Left forelimb (tissue), 1 donor: ENCODE results near the gene SSBP4.
A peak's percentile ranks its signal among the peaks of the same experiment; 100 is the strongest.

Source experiments
- DNase-seq: peaks from one replicate; pipeline ENCODE4 v3.0.0-alpha.2; 2018; ENCODE audit warnings: low spot score

SSBP4 gene

DNA sequence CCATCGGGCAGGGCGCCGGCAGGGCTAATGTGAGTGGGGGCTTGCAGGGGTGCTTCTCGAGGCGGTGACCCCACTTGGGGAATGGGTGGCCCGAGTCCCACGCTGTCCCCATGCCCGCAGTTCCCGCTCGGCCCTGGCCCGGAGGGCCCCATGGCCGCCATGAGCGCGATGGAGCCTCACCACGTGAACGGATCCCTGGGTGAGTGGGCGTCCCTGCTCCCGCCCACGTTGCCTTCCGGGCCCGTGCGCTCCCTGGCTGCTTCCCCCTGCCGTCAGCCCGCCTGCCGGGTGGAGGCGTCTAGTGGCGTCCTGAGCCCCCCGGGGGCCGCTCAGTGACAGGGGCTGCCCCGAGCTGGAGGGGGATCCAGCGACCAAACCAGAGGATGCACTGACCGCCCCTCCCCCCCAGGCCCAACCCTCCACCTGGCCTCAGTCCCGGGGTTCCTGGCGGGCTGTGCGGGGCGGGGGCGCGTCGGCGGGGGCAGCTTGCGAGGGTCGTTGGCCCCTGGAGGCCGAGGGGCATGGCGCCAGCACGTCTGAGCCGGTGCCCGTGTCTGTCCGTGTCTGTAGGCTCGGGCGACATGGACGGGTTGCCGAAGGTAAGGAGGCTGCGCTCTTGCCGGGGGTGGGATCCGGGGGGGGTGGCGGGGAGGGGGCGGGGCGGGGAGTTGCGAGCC, 14.0 kb downstream of the SSBP4 start:
- DNase-seq: no peak

GRCh38 chr19:18433735-18434398, 14.7 kb downstream of the SSBP4 start:
- no peak for DNase-seq

DNA sequence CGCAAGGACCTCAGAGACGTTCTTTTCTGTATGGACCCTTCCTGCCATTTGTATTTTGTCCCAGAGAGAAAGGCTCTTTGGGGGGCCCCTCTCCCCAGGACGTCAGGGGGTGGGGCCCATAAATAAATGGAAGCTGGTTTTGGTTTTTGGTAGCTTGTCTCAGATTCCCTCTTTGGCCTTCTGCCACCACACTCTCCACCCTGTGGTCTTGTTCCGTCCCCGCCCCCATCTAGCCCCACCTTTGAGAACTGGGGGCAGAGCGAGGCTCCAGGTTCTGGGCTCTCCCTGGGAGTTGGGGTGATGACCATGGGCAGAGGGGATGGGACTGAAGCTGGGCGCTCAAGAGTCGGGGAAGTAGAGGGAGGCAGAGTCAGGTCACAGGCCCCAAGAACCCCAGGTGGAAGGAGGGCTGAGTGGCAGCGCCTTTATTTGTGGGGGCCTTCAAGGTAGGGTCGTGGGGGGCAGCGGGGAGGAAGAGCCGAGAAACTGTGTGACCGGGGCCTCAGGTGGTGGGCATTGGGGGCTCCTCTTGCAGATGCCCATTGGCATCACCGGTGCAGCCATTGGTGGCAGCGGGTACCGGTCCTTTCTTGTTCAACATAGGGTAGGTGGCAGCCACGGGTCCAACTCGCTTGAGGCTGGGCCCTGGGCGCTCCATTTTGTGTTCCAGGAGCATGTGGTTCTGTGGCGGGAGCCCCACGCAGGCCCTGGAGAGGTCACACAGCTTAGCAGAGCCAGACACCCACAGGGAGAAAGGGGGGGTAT, 15.4 kb downstream of the SSBP4 start:
- no peak for DNase-seq

- DNase-seq: no peak
Observed at GRCh38 chr19:18435178-18435841, 16.1 kb downstream of the SSBP4 start.

DNA sequence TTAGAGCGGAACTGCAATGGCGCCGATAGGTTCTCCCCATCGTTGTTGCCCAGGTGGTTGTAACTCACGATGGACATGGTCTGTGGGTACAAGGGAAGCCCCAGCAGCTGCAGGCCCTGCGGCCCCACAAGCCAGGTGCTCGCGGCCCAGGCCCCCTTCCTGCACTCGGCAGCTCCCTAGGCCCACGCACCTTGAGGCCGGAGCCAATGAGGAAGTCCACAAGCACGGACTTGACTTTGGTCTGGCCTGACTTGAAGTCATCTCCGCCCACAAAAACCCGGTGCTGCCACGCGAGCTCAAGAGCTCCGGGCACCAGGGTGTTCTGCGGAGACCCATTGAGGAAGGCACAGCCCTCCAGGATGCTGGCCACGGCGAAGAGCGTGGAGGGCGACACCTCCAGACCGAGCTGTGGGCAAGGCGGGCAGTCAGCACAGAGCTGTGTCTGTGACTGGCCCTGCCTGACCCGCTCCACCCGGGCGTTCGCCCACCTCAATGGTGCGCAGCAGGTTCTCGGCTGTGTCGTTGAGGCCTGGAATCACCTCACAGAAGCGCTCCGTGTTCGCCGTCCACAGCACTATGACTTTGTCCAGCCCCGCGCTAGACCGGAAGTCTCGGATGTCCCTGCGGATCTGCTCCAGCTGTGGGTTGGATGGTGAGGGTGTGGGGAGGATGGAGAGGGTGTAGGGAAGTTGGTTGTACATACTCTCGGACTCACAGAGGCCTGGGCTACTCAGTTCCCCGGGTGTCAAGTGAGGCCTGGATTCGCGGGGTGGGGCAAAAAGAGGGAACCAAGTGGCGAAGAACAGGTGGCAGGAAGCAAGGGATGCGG, 16.9 kb downstream of the SSBP4 start:
- DNase-seq: no peak

GRCh38 chr19:18436671-18437490, 17.7 kb downstream of the SSBP4 start:
- DNase-seq: peak; percentile 83

- DNase-seq: peak; percentile 83
Observed at GRCh38 chr19:18437491-18438330, 18.5 kb downstream of the SSBP4 start, which contains the start of gene ISYNA1. ISYNA1 (minus strand) TSS chr19:18438133; CDS start chr19:18437979, 154 bp downstream.

DNA sequence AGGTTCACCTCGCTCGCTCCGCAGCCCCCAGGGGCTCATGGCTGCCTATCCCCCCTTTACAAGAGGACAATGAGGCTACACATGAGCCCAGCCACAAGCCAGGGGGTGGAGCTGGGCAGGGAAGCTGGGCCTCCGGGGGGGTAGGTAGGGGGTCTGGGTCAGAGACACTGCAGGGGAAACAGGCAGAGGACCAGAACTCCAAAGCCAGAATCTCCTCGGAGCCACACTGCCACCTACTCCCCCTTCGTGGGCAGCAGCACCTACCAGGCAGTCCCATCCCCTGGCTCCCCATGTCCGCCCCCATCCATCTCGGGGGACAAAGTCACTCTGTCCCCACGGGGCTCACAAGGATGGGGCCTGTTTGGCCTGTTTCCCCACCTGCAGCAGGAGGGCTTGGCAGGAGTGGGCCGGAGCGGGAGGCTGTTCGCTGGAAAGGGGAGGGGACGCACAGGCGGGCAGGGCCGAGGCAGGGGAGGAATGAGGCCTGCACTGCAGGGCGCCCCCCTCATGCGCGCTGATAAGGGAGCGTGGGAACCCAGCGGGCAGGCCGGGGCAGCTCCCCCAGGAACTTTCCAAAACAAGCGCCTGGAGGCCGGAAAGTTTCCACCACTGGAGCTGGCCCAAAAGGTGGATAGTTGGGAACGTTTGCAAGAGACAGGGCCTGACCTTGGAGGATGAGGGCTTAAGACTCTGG, 19.3 kb downstream of the SSBP4 start:
- no peak for DNase-seq

DNA sequence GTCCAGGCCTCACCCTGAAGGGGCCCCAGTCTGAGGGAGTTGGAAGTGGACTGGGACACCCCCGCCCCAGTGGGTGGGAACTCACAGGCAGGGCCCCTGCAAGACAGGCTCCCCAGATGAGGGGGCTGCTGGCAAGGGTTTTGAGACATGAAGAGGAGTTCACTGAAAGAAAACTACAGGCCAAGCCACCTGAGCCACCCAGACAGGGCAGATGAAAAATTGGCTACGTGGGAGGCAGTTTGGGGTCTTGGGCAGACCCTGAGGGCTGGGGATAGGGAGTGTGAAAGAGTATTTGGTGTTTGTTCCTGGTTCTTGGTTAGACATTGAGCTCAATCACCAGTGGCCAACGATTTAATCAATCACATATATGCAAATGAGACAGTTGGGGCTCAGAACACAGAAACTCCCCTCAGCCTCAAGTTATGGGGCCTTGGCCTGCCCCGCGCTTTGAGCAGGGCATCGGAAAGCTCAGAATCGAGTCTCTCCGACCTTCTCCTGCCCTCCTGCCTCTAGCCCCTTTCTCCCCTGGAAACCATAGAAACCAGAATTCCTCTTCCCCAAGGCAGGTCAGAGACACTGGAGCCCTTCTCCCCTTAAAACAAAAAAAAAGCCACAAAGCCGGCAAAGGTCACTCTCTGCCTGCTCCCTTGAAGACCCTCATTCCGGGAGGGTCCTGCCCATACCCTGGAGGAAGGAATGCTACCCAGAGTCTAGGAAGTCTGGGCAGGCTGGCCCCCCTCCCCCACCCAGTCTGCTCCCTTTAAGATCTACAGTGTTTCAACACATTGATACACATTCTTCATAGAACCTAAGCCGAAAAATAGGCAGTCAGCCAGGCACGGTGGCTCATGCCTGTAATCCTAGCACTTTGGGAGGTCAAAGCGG, 20.1 kb downstream of the SSBP4 start:
- DNase-seq: no peak

- no peak for DNase-seq
Observed at GRCh38 chr19:18439910-18440237, 20.7 kb downstream of the SSBP4 start.

GRCh38 chr19:18440415-18440877, 21.2 kb downstream of the SSBP4 start:
- DNase-seq: no peak

GRCh38 chr19:18440936-18441803, 22.0 kb downstream of the SSBP4 start:
- no peak for DNase-seq

GRCh38 chr19:18441804-18442788, 22.9 kb downstream of the SSBP4 start:
- no peak for DNase-seq

- DNase-seq: no peak
Observed at GRCh38 chr19:18442941-18443340, 23.7 kb downstream of the SSBP4 start.

- no peak for DNase-seq
Observed at GRCh38 chr19:18443406-18443805, 24.2 kb downstream of the SSBP4 start.

- no peak for DNase-seq
Observed at GRCh38 chr19:18443831-18444230, 24.6 kb downstream of the SSBP4 start.
